ENCODE data around the gene PECR.

Gene PECR

GRCh38 chr2:216116418-216116817 is 34.8 kb upstream of the PECR start:
- no peaks in the 10 kb centered on the region for H3K9me3 ChIP-seq (ENCODE audit: control insufficient read depth, low read length)
- no peak overlapping the region for H2AFZ ChIP-seq
- no peak overlapping the region for H3K4me2 ChIP-seq (ENCODE audit: low read length)
- H3K36me3 ChIP-seq (ENCODE audit: control insufficient read depth, insufficient read depth, low read length): no peaks in the 10 kb centered on the region
- no peak overlapping the region for H3K9ac ChIP-seq
- no peaks in the 10 kb centered on the region for H3K4me1 ChIP-seq
- no peak overlapping the region for H3K27ac ChIP-seq
- no peaks in the 10 kb centered on the region for H3K27me3 ChIP-seq (ENCODE audit: control insufficient read depth, insufficient read depth, low read length)
- H3K4me3 ChIP-seq (ENCODE audit: low read depth, low read length): no peak overlapping the region
- TF ChIP-seq CTCF (IDR thresholded peaks at IDR 0.05): no peak
- peaks cover 35% of the 10 kb centered on the region for H3K79me2 ChIP-seq

- Histone ChIP-seq H3K4me3 (ENCODE audit: low read depth, low read length) (peak overlapping the region; percentile 78), H3K9ac (no peak overlapping the region), H3K27me3 (ENCODE audit: control insufficient read depth, insufficient read depth, low read length) (no peaks in the 10 kb centered on the region), H3K9me3 (ENCODE audit: control insufficient read depth, low read length) (no peaks in the 10 kb centered on the region), H3K36me3 (ENCODE audit: control insufficient read depth, insufficient read depth, low read length) (no peaks in the 10 kb centered on the region), H3K27ac (peak overlapping the region; percentile 83), H2AFZ (peak overlapping the region; percentile 71), H3K4me2 (ENCODE audit: low read length) (peak overlapping the region; percentile 89), H3K79me2 (peaks cover 37% of the 10 kb centered on the region), H3K4me1 (peaks cover 8% of the 10 kb centered on the region)
- peak; percentile 91 for TF ChIP-seq CTCF (IDR thresholded peaks at IDR 0.05)
Measured at GRCh38 chr2:216114714-216115531, 33.3 kb upstream of the PECR start.

GRCh38 chr2:216114382-216114713 is 32.7 kb upstream of the PECR start:
- H2AFZ ChIP-seq: no peak overlapping the region
- no peak for TF ChIP-seq CTCF (IDR thresholded peaks at IDR 0.05)
- no peaks in the 10 kb centered on the region for H3K9me3 ChIP-seq (ENCODE audit: control insufficient read depth, low read length)
- H3K27me3 ChIP-seq (ENCODE audit: control insufficient read depth, insufficient read depth, low read length): no peaks in the 10 kb centered on the region
- no peaks in the 10 kb centered on the region for H3K36me3 ChIP-seq (ENCODE audit: control insufficient read depth, insufficient read depth, low read length)
- peak overlapping the region; percentile 26 for H3K27ac ChIP-seq
- no peak overlapping the region for H3K4me2 ChIP-seq (ENCODE audit: low read length)
- H3K79me2 ChIP-seq: peaks cover 41% of the 10 kb centered on the region
- no peak overlapping the region for H3K9ac ChIP-seq
- H3K4me1 ChIP-seq: peaks cover 8% of the 10 kb centered on the region
- H3K4me3 ChIP-seq (ENCODE audit: low read depth, low read length): peak overlapping the region; percentile 78

GRCh38 chr2:216113572-216113971 is 32.0 kb upstream of the PECR start:
- TF ChIP-seq CTCF (IDR thresholded peaks at IDR 0.05): no peak
- Histone ChIP-seq H2AFZ (no peak overlapping the region), H3K27me3 (ENCODE audit: control insufficient read depth, insufficient read depth, low read length) (no peaks in the 10 kb centered on the region), H3K9ac (no peak overlapping the region), H3K4me2 (ENCODE audit: low read length) (no peak overlapping the region), H3K27ac (no peak overlapping the region), H3K36me3 (ENCODE audit: control insufficient read depth, insufficient read depth, low read length) (no peaks in the 10 kb centered on the region), H3K4me1 (peaks cover 8% of the 10 kb centered on the region), H3K4me3 (ENCODE audit: low read depth, low read length) (no peak overlapping the region), H3K9me3 (ENCODE audit: control insufficient read depth, low read length) (no peaks in the 10 kb centered on the region), H3K79me2 (peaks cover 38% of the 10 kb centered on the region)

GRCh38 chr2:216112926-216113325 is 31.3 kb upstream of the PECR start:
- no peaks in the 10 kb centered on the region for H3K36me3 ChIP-seq (ENCODE audit: control insufficient read depth, insufficient read depth, low read length)
- H3K4me1 ChIP-seq: peaks cover 8% of the 10 kb centered on the region
- no peak overlapping the region for H2AFZ ChIP-seq

More at GRCh38 chr2:216112926-216113325, 31.3 kb upstream of the PECR start:
- H3K27me3 ChIP-seq (ENCODE audit: control insufficient read depth, insufficient read depth, low read length): no peaks in the 10 kb centered on the region
- no peak overlapping the region for H3K4me3 ChIP-seq (ENCODE audit: low read depth, low read length)
- no peak overlapping the region for H3K27ac ChIP-seq
- H3K9ac ChIP-seq: no peak overlapping the region
- TF ChIP-seq CTCF (IDR thresholded peaks at IDR 0.05): no peak
- no peaks in the 10 kb centered on the region for H3K9me3 ChIP-seq (ENCODE audit: control insufficient read depth, low read length)
- H3K4me2 ChIP-seq (ENCODE audit: low read length): no peak overlapping the region
- H3K79me2 ChIP-seq: peaks cover 32% of the 10 kb centered on the region
